ENCODE measurements around the gene SLC6A3. TPM values are rescaled to one million over a fixed set of nuclear protein-coding genes. Genes with fewer than 3 reads are reported as not detected.
"Not testable (repeated sequence)": the region's sequence is repeated elsewhere in the genome, so short reads cannot be mapped to it uniquely, and the experiment has no call there.

The SLC6A3 gene
- total RNA-seq, 1 experiment from 2014 or later = not detected

- not testable (repeated sequence) for DNase-seq (ENCODE audit: low read depth)
These were observed 22.7 kb downstream of the SLC6A3 start for GRCh38 chr5:1422522-1422921.

- DNase-seq (ENCODE audit: low read depth) = no peak
These were observed 23.5 kb downstream of the SLC6A3 start for GRCh38 chr5:1421521-1422341.

DNA sequence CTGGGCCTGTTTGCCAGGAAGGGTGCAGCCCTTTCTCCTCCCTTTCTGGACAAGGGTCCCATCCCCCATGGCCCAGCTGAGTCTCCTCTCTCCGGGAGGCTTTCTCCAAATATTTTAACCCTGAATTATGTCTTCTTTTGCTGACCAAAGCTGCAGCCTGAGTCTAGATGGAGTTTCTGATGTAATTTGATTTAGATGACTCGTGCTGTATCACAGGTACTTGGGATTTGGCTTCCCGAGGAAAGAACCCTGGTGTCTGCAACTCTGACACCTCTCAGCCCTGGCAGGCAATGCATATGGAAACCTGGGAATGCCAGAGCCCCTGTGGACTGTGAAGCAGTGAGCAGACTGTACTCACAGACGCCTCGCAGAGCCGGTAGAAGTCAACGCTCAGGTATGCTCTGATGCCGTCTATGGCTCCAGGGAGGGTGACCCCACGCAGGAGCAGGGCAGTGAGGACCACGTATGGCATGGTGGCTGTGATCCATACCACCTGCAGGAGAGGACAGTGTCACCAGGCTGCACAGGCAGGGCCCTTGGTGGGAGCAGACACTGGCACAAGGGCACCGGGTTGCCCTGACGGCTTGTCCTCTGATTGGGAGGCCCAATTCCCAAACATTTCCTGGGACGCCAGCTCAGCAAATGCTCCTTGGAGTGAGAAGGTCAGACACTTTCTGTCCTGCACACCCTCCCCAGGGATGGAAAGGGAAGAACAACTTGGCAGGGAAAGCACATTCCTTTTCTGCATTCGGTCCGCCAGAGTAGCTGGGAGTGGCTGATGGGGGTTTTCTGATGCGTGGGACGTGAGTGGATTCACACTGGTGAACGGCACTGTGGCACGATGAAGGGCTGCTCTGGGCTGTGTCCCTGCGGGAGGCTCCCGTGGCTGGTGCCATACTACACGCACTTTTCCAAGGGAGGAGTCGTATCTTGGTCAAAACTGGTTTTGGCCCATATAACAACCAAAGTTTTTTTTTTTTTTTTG, 24.7 kb downstream of the SLC6A3 start:
- peak; percentile 9 for DNase-seq (ENCODE audit: low read depth)

GRCh38 chr5:1419476-1420210, 25.6 kb downstream of the SLC6A3 start:
- DNase-seq (ENCODE audit: low read depth) = no peak

GRCh38 chr5:1418921-1419280, 26.3 kb downstream of the SLC6A3 start:
- DNase-seq (ENCODE audit: low read depth) = no peak

GRCh38 chr5:1418238-1418920, 26.9 kb downstream of the SLC6A3 start:
- DNase-seq (ENCODE audit: low read depth) = no peak

DNA sequence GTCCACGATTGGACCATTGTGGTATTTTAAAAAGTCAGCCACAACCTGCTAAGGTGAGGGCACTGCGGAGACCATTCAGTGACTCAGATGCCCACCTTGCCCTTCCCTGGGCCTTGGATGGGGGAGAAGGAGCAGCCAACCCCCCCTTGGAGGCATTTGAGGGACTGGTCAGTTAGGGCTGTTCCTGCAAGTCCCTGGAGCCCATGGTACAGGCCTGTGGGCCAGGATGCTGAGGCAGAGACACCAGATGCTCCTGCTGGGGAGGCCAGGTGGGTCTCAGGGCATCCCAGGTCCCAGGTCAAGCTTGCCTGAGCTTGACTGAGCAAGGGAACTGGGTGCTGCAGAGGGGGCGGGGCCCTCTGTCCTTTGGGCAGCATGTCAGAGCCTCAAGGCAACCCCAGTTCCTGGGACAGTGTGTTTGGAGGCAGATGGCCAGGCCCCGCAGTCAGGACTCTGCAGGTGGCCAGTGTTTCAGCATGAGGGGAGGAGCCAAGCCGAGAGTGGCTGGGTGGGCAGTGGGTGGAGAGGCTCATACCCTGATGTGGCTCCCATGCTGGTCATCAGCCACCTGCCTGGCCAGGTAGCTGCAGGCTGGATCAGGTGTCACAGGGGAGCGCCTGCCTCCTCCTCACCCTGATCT, 27.5 kb downstream of the SLC6A3 start:
- no peak for DNase-seq (ENCODE audit: low read depth)

DNA sequence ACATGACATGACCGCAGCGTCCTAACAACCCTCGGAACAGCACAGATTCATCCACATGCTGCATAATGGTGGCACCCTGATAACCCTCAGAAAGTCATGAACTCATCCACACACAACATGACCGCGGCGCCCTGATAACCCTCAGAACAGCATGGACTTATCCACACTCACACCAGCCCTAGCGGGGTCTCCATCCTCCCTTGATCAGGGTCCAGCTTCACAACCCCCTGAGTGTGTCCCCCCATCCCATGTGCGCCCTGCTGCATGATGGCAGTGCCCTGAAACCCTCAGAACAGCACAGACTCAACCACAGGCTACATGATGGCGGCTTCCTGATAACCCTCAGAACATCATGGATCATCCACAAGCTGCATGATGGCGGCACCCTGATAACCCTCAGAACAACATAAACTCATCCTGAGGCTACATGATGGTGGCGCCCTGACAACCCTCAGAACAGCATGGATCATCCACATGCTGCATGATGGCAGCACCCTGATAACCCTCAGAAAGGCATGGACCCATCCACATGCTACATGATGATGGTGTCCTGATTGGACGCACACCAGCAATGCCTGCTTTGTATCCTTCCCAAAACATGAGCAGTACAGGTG, 28.3 kb downstream of the SLC6A3 start:
- DNase-seq (ENCODE audit: low read depth) = no peak

- DNase-seq (ENCODE audit: low read depth) = no peak
These were observed 29.4 kb downstream of the SLC6A3 start for GRCh38 chr5:1415626-1416360.

DNA sequence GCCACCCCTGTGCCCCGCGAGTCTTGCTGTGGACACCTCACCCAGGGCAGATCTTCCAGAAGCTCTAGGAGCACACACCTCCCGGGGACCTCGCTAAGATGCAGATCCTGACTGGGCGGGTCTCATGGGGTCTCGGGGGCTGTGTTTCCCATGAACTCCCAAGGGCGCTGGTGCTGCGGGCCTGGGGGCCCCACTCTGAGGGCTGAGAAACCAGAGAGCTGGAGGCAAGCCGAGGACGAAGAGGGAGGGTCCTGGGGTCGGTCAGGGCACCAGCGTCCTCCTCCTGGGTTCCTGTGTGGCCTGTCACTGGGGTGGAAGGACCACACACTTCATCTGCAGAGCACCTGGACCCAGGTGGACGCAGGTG, 30.2 kb downstream of the SLC6A3 start:
- no peak for DNase-seq (ENCODE audit: low read depth)

GRCh38 chr5:1414311-1415058, 30.8 kb downstream of the SLC6A3 start:
- DNase-seq (ENCODE audit: low read depth) = no peak

DNA sequence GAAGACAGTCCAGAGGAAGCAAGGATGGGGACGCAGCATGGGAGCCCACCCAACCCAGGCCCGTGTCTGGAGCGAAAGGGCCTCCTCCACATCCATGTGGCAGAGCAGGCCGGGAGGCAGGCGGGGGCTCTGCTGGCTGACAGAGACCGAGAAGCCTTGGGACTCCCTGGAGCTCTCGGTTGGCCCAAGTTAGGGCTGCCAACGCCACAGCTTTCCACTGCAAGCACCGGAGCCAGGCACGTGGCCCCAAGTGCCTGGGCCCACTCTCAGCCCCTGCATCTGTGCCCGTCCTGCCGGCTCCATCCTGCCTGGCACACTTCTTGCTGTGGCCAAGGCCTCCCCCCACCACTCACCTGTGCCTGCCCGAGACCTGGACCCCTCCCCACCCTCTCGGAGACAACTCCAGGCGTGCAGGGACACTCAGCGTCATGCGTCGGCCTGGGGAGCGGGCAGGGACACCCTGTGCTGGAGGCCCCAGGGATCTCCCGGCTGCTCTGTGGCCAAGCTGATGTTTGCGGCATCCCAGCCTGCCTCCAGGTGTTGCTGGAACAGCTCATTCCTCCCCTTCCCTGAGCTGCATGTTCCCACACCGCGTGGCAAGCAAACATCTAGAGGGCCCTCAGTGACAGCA, 31.5 kb downstream of the SLC6A3 start:
- no peak for DNase-seq (ENCODE audit: low read depth)

- DNase-seq (ENCODE audit: low read depth) = no peak
These were observed 32.0 kb downstream of the SLC6A3 start for GRCh38 chr5:1413211-1413610.

- no peak for DNase-seq (ENCODE audit: low read depth)
These were observed 32.6 kb downstream of the SLC6A3 start for GRCh38 chr5:1412621-1413020.

DNA sequence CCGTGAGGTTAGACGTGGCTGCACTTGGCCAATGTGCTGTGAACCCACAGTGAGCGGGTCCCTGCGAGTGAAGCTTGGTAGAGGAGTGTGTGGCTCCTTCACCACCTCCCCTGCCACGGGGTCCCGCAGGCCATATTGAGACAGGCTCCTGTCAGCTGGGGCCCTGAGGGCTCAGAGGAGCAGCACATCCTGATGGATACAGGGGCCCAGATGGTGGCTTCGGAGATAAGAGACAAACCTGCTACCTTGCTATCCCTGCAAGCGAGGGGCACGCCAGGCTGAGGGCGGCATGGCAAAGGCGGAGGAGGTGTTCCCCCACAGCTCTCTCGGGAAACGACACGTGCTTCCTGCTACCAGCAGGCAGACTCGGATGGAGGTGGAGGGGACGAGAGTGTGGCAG, 33.1 kb downstream of the SLC6A3 start:
- no peak for DNase-seq (ENCODE audit: low read depth)

GRCh38 chr5:1411099-1411498, 34.1 kb downstream of the SLC6A3 start:
- DNase-seq (ENCODE audit: low read depth) = no peak

DNA sequence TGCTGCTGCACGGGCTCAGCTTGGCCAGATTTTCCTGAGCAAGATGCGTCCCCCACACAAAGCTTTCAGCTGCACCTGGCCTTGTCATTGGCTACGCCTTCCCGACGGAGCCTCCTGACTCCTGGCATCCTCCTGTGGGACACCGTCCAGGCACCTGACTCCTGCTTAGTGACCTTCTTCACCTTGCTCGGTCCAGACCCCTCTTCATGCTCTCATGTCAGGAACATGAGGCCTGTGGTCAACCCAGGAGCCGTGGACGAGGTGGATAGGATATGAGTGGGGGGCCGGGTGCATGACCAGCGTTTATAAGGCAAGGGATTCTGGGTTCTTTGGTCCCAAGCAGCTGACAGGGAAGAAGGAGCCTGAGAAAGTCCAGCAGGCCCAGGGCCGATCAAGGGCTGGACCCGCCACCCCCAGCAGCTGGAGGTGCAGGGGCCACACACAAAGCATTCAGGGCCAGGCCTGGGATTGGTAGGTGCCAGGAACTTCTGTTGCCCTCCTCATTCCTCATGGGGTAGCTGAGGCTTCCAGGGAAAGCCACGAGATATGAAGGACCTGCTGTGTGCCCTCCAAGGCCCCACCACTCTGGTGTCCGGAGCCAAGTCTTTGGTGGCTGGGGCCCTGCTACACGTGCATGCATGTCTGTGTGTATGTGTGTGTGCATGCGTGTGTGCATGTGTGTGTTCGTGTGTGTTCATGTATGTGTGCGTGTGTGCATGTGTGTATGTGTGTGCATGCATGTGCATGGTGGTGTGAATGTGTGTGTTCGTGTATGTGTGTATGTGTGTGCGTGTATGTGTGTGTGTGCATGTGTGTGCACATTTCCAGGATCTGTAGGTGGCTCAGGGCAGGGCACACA, 34.9 kb downstream of the SLC6A3 start:
- no peak for DNase-seq (ENCODE audit: low read depth)

All from LHCN-M2 (cell line).